Islet precursor cell (in vitro differentiated cells): ENCODE results near the gene C21orf58.
"Not testable (repeated sequence)": the region's sequence is repeated elsewhere in the genome, so short reads cannot be mapped to it uniquely, and the experiment has no call there.

ENCODE experiments used
- DNase-seq: peaks from one replicate; pipeline ENCODE4 v3.0.0-alpha.2; 2018

The C21orf58 gene

GRCh38 chr21:46323710-46324389, at the start of gene C21orf58, which contains the start of gene PCNT:
C21orf58 (minus strand) TSS chr21:46323870; CDS start chr21:46322738, 1,132 bp downstream.
PCNT (plus strand) TSS chr21:46324156; CDS start chr21:46324229, 73 bp downstream.
- peak; percentile 98 for DNase-seq

- not testable (repeated sequence) for DNase-seq
Measured at GRCh38 chr21:46372947-46373346, 49.3 kb upstream of the C21orf58 start.

DNA sequence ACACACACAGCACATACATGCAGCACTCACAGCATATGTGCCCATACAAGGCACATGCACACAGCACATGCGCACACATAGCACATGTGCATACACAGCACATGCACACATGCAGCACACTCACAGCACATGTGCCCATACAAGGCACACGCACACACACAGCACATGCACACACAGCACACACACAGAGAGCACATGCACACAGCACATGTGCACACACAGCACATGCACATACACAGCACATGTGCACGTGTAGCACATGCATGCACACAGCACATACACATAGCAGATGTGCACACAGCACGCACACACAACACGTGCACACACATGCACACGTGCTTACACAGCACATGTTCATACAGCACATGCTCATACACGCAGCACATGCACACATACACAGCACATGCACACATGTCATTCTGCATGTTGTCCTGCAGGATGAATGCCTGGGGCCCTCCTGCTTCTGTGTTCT, 48.4 kb upstream of the C21orf58 start:
- DNase-seq, result no peak

- DNase-seq, result no peak
Measured at GRCh38 chr21:46371204-46372013, 47.7 kb upstream of the C21orf58 start.

DNA sequence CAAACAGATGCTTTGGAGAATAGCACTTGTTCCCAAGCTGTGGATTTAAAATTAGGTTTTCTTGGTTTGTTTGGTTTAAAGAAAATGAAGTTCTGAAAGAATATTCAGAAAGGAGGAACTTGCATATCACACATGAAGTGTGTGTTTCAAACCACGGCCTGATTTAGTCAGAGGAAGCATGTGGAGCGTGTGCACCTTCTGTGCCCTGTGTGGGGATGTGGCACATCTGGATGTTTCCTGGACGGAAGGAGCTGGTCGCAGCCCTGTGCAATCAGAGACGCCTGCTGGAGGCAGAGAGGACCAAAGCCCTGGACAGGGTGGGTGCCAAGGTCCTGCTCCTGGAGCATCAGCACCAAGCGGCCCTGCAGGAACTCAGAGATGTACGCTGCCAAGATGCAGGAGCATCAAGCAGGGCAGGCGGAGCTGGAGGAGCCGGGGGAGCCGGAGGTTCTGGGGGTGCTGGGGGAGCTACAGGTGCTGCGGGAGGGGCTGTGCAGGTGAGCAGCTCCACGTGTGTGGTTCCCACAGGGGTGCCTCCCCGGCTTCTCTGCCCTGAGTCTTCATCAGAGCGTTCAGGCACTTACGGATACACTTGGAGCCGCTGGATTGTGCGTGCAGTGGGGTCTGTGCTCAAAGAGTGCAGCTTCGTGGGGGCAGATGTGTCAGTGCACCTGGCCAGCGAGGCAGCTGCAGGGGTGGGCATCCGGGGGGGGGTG, 46.0 kb upstream of the C21orf58 start:
- no peak for DNase-seq

DNA sequence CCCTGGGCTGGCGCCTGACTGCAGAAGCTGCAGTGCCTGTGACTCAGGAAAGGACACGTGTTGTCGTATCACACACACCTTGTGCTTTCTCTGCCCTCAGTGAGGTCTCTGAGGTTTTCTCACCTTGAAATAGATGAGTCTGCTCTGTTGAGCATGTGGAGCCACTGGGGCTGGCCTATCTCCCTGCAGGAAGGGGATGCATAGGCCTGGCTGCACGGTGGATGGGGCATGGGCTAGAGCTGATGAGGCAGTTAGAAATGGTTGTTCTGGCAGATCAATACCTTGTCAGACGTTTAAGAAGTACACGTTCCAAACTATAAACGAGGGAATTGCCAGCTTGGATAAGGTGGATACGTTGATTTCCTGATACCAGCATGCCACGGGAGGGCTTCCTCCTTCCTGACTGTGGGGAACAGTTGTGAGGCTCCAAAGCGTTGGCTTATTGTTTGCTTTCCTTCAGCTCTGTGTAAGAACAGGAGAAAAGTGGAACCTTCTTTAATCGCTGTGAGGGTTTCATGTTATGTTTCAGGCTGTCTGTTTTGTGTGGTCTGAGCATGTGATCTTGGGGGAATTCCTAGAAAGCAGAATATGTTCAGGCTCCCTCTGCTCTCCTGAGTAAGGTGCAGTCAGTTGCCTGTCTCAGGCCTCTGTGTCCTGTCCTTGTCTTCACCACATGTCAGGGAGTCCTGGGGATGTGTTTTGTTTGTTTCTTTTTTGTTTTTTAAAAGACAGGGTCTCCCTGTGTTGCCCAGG, 45.0 kb upstream of the C21orf58 start:
- no peak for DNase-seq

DNA sequence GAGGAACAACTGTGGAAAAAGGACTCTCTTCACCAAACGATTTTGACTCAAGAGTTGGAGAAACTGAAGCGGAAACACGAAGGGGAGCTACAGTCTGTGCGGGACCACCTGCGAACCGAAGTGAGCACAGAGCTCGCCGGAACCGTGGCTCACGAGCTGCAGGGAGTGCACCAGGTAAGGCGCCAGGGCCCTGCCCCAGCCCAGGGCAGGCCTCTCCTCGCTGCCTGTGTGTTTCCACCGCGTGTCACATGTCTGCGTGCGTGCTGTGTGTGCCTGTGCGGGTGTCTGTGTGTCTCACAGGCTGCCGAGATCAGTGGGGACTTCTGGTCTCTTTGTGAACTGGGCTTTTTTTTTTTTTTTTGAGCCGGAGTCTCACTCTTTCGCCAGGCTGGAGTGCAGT, 43.3 kb upstream of the C21orf58 start:
- DNase-seq, result no peak

DNA sequence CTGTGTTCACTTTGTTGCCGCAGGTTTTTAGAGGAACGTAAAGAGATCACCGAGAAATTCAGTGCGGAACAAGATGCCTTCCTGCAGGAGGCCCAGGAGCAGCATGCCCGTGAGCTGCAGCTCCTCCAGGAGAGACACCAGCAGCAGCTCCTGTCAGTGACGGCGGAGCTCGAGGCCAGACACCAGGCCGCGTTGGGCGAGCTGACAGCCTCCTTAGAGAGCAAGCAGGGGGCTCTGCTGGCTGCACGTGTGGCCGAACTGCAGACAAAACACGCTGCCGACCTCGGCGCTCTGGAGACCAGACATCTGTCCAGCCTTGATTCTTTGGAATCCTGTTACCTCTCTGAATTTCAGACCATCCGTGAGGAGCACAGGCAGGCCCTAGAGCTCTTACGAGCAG, 42.9 kb upstream of the C21orf58 start:
- no peak for DNase-seq

DNA sequence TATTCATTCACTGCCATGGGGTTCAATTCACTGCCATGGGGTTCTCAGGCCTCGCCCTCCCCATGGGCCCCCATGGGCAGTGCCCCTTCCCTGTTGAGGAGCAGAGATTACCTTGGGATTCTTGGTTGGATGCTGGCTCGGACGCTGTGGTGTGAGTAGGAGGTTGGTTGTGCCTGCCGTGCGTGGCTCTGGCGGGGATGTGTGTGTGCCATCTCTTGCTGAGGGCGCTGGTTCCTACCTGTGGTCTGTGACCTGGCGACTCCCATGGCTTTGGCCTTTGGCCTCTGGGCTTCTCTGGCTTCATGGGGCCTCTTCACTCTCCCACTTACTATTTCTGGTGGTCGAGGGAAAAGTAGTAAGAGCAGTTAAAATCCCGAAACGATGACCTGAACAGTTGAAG, 42.4 kb upstream of the C21orf58 start:
- DNase-seq, result no peak

DNA sequence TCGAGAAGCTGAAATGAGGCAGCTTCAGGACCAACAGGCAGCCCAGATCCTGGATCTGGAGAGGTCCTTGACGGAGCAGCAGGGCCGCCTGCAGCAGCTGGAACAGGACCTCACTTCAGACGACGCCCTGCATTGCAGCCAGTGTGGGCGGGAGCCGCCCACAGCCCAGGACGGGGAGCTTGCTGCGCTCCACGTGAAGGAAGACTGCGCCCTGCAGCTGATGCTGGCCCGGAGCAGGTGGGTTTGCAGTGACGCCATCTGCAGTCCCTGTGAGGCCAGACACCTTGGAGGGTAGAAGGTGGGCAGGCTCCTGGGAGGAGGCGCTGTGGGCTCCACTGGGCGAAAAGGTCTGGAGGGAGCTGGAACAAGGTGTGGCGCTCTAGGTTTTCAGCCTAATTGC, 40.0 kb upstream of the C21orf58 start:
- no peak for DNase-seq

DNA sequence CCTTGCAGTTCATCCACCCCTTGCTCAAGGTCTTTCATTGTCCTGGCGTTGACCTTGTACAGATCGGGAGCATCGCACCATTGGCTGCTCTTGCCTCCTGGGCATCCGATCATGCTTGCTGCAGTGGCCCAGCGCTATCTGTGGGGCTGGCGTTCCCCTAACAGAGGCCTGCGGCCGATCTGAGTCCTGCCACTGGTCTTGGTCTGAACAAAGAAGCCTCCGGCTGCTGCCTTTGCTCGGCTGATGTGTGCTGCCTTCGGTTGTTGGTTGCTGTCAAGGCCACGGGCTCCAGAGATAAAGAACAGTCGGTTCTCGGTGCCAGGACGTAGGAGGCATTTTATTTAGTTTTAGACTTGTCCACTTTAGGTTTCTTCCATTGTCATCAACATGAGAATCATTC, 39.3 kb upstream of the C21orf58 start:
- no peak for DNase-seq

DNA sequence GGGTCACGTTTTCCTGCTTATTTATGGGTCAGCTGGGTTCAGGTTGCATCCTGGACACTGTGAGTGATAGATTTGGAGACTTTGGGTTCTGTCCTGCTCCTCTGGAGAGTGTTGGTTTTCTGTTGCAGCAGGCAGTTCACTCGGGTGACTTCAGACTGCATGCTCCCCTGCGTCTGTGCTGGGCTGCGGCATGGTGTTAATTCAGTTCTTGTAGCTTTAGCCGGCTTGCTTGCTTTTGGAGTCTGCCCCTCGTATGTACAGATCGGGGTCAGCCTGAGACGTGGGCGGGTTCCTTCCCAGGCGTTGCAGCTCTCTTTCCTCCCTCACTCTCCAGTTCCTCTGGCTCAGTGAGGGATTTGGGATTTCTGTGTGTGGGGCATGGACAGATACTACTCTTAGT, 38.3 kb upstream of the C21orf58 start:
- DNase-seq, result no peak

DNA sequence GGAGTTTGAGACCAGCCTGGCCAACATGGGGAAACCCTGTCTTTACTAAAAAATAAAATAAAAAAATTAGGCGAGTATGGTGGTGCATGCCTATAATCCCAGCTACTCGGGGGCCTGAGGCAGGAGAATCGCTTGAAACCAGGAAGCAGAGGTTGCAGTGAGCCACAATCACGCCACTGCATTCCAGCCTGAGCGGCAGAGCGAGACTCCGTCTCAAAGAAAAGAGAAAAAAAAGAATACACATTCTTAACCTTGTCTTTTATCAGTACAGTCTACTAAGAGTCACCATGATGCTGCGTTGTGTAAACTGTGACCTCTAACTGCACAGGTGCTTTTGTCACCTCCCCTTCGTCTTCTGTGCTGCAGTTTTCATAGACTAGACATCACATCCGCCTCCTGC, 37.5 kb upstream of the C21orf58 start:
- no peak for DNase-seq

DNA sequence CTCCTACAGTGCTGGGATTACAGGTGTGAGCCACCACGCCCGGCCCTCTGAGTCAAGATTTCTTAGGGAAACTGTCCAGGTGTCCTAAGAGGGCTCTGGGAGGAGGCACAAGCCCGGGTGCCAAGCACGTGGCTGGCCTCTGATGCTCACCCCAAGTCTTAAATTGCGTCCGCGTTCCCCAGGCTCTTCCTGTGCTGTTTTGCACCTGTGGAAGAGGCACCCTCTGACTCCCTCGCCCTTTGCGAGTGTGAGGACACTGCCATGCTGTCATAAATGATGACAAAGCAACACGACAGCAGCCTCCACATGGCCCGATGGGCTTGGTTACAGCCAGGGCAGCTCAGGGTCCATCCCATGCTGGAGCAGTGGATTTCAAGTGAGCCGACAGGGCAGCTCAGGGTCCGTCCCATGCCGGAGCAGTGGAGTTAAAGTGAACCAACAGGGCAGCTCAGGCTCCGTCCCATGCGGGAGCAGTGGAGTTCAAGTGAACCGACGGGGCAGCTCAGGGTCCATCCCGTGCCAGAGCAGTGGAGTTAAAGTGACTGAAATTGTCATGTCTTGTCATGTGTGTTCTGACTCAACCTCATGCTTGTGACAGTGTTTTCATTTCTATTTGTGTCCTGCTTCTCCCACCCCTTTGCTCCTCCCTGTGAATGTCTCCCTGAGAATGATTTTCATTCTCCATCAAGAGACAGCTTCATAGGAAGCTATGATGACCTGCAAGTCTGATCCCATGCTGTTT, 34.2 kb upstream of the C21orf58 start:
- no peak for DNase-seq

DNA sequence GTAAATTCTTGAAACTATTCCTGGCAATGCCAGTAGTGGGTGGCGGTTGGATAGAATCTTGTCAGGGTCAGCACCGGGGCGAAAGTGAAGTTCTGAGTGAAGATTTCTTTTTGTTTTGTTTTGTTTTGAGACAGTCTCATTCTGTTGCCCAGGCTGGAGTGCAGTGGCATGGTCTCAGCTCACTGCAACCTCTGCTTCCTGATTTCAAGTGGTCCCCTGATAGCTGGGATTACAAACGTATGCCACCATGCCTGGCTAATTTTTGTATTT, 33.6 kb upstream of the C21orf58 start:
- no peak for DNase-seq

DNA sequence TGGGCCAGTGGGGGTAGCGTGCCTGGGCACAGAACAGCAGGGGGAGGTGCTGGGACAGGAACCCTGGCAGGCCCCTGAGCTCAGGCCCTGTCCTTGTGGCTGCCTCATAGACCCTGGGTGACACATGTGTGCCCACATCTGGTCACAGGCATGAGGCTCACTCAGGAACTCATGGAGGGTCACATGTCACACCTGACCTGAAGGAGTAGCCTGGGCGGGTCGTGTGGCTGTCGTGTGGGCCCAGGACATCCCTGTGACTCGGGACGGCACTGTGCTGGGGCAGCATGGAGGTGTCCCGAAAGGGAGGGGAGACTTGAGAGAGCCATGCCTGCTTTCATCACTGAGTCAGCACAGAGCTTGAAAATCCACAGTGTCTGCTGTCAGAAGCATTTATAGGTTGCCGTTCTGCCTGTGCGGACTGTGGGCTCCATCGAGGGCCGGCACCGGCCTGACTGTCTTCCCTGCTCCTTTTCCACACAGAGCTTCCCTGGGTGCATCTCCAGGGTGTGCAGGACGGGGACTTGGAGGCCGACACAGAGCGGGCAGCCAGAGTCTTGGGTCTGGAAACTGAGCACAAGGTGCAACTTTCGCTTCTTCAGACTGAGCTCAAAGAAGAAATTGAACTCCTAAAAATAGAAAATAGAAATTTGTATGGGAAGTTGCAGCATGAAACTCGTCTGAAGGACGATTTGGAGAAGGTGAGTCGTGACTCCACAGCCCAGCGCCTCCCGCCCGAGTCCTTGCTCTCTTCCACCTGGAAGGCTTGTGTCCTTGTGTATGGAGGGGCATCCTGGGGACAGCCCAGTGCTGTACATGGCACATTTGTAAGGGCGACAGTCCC, 33.0 kb upstream of the C21orf58 start:
- no peak for DNase-seq

GRCh38 chr21:46356005-46356338, 32.3 kb upstream of the C21orf58 start:
- DNase-seq, result no peak

DNA sequence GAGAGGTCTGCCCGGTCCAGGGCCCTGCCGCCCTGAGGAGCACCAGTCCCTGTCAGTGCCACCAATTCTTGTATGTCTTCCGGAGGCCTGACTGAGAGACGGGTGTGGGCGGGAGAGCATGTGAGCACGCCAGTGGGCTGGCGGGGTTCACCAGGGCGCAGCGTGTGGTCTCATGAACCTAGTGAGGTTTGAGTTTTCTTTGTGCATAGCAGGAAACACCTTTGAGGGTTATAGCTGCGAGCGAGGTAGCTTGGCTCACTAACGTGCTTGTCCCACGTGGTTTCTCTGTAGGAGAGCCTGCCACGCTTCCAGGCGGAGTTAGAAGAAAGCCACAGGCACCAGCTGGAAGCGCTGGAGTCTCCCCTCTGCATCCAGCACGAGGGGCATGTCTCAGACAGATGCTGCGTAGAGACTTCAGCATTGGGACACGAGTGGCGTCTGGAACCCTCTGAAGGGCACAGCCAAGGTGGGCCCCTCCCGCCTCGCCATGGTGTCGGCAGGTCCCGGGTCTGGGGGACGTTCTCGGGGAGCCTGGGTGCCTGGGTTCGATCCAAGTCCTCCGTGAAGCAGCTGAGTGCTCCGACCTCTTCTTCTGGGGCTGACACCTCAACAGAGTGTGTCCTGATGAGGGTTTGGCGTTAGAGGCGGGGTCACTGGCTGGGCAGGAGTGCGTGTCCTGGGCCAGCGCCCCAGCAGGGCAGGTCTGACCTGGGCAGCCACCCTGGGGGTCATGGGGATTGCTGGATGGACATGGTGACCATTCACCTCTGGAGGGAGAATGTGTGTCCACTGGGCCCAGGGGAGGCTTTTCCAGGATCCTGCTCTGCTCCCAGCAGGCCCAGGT, 31.7 kb upstream of the C21orf58 start:
- DNase-seq, result no peak

- no peak for DNase-seq
Measured at GRCh38 chr21:46354518-46354917, 30.8 kb upstream of the C21orf58 start.

GRCh38 chr21:46354046-46354445, 30.4 kb upstream of the C21orf58 start:
- DNase-seq, result no peak

DNA sequence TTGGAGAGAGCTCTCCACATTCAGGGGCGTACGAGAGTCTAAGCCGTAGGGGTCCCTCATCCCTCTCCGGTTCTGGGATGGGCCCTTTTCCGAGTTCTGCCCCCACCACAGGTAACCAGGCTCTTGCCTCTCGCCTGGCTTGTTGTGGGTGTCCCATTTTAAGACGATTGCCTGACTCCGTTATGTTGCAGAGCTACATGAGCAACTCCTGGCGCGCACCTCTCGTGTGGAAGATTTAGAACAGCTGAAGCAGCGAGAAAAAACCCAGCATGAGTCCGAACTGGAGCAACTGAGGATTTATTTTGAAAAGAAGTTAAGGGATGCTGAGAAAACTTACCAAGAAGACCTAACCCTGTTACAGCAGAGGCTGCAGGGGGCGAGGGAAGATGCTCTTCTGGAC, 29.2 kb upstream of the C21orf58 start:
- no peak for DNase-seq
